B cell (primary cell): ENCODE results near the gene OPTN. TPM values are rescaled to one million over a fixed set of nuclear protein-coding genes. Genes with fewer than 3 reads are reported as not detected.

Experiments
- ATAC-seq: fragments of 200-7000 bp; cut with Tn5 transposase; one replicate; pipeline ENCODE4 v1.10.0; 2021; ENCODE audit warnings: low read depth, mild to moderate bottlenecking, moderate number of reproducible peaks, moderate library complexity
- CTCF ChIA-PET: fragments of 350-600 bp; sonication (Branson Sonifier 250); formaldehyde crosslinking; loops from one replicate; lab custom pipeline; 2021; ENCODE audit warnings: antibody characterized with exemption, inconsistent platforms; lab: Charles Lee
- POLR2A ChIA-PET: fragments of 350-600 bp; sonication (Branson Sonifier 250); formaldehyde crosslinking; loops from one replicate; lab custom pipeline; 2021; ENCODE audit warnings: antibody characterized with exemption; lab: Charles Lee
- DNase-seq: peaks from one replicate; pipeline ENCODE4 v3.0.0; 2013
- H2AFZ ChIP-seq: 2 replicates; pipeline ENCODE4 v1.6.1; 2012; ENCODE audit warnings: mild to moderate bottlenecking, low read depth, low read length; ENCODE audit not compliant: insufficient read depth, poor library complexity, severe bottlenecking
- H3K27ac ChIP-seq, 2 donors: 1 replicate in 1 of 2; 2 replicates in 1 of 2; pipeline ENCODE4 v1.5.1; 2012 to 2013; ENCODE audit warnings: low read length in 2 of 2, mild to moderate bottlenecking in 2 of 2, moderate library complexity in 1 of 2
- H3K27me3 ChIP-seq, 4 experiments: fragments of 200-600 bp in 1 of 4; sonication (generic) in 1 of 4; replicated peaks in 1 of 4; 1 replicate in 2 of 4; 2 replicates in 2 of 4; pipeline versions ENCODE4 v1.6.1 to v1.7.0; 2013 to 2016; ENCODE audit warnings: low read length in 3 of 4, mild to moderate bottlenecking in 2 of 4, mixed read lengths in 1 of 4, moderate library complexity in 1 of 4; ENCODE audit not compliant: insufficient read depth in 4 of 4, control insufficient read depth in 3 of 4; ENCODE audit errors: control extremely low read depth in 1 of 4
- H3K36me3 ChIP-seq, 2 experiments: replicated peaks in 1 of 2; 1 replicate in 1 of 2; 2 replicates in 1 of 2; pipeline versions ENCODE4 v1.6.1 to v1.7.1; 2013; ENCODE audit warnings: low read length in 1 of 2; ENCODE audit not compliant: insufficient read depth in 2 of 2, control insufficient read depth in 1 of 2; ENCODE audit errors: control extremely low read depth in 1 of 2, extremely low read depth in 1 of 2
- H3K4me1 ChIP-seq, 2 donors: fragments of 200-600 bp in 1 of 2; sonication (generic) in 1 of 2; 1 replicate in 1 of 2; 2 replicates in 1 of 2; pipeline versions ENCODE4 v1.5.1 to v1.6.1; 2013 to 2017; ENCODE audit warnings: low read length in 2 of 2; ENCODE audit not compliant: control insufficient read depth in 2 of 2, insufficient read depth in 2 of 2
- H3K4me2 ChIP-seq: replicated peaks from 2 replicates; pipeline ENCODE3; 2012; ENCODE audit warnings: mild to moderate bottlenecking, low read depth, low read length; ENCODE audit not compliant: poor library complexity, severe bottlenecking
- H3K4me3 ChIP-seq, 5 experiments: fragments of 200-600 bp in 1 of 5; sonication (generic) in 1 of 5; 1 replicate in 3 of 5; 2 replicates in 2 of 5; pipeline versions ENCODE4 v1.5.1 to v1.7.0; 2011 to 2016; ENCODE audit warnings: low read length in 4 of 5, mild to moderate bottlenecking in 4 of 5, low read depth in 2 of 5, control low read depth in 1 of 5, moderate library complexity in 1 of 5; ENCODE audit not compliant: insufficient read depth in 1 of 5; ENCODE audit errors: control extremely low read depth in 1 of 5, extremely low read depth in 1 of 5
- H3K79me2 ChIP-seq: fragments of 200-600 bp; sonication (generic); one replicate; pipeline ENCODE4 v1.6.0; 2016; ENCODE audit warnings: low read length; ENCODE audit not compliant: control insufficient read depth, insufficient read depth
- H3K9ac ChIP-seq: fragments of 200-600 bp; sonication (generic); 2 replicates; pipeline ENCODE4 v1.6.1; 2017; ENCODE audit warnings: mild to moderate bottlenecking, low read length, moderate library complexity
- H3K9me3 ChIP-seq, 3 donors: one replicate each; pipeline versions ENCODE4 v1.6.1 to v1.7.1; 2013; ENCODE audit warnings: low read length in 2 of 3; ENCODE audit not compliant: control insufficient read depth in 2 of 3, insufficient read depth in 1 of 3; ENCODE audit errors: control extremely low read depth in 1 of 3
- H4K20me1 ChIP-seq: 2 replicates; pipeline ENCODE4 v1.6.0; 2012; ENCODE audit warnings: mild to moderate bottlenecking, low read length; ENCODE audit not compliant: insufficient read depth, control insufficient read depth, poor library complexity, severe bottlenecking
- H3K27ac Mint-ChIP-seq: one replicate; pipeline ENCODE4 v1.8.0; 2021; ENCODE audit warnings: mixed read lengths
- H3K27me3 Mint-ChIP-seq: one replicate; pipeline ENCODE4 v1.8.0; 2021; ENCODE audit warnings: mixed read lengths
- H3K4me1 Mint-ChIP-seq: one replicate; pipeline ENCODE4 v1.8.0; 2021; ENCODE audit warnings: mixed read lengths
- H3K4me3 Mint-ChIP-seq: one replicate; pipeline ENCODE4 v1.8.0; 2021; ENCODE audit warnings: mixed read lengths
- H3K9me3 Mint-ChIP-seq: one replicate; pipeline ENCODE4 v1.8.0; 2022; ENCODE audit warnings: mixed read lengths; ENCODE audit not compliant: insufficient read depth
- CTCF ChIP-seq: fragments of 200-600 bp; IDR thresholded peaks from one replicate; pipeline ENCODE4 v1.8.0; 2022; ENCODE audit warnings: antibody characterized with exemption, mild to moderate bottlenecking
- EZH2 ChIP-seq: IDR thresholded peaks from 2 replicates; pipeline ENCODE4 v1.6.1; 2012; ENCODE audit warnings: borderline replicate concordance, low read depth, mild to moderate bottlenecking, moderate library complexity, low read length; ENCODE audit not compliant: insufficient read depth, poor library complexity, severe bottlenecking
- WGBS: methylation state at CpG from one replicate; pipeline ENCODE4 v1.1.5; 2013; ENCODE audit warnings: missing lambda C conversion rate; ENCODE audit not compliant: insufficient coverage; 5-methylcytosine and 5-hydroxymethylcytosine counted together
- intact Hi-C: fragments of 100-400 bp; cut with micrococcal nuclease; formaldehyde crosslinking; loops from one replicate; pipeline ENCODE4 v1.10.0; 2022
- polyA plus RNA-seq: library from polyadenylated mRNA; depleted of rRNA; stranded (reverse); fragments of >200 nt; gene quantifications from 2 replicates; pipeline ENCODE4 v1.2.3, GENCODE V29; 2012
- total RNA-seq, 2 donors: library from RNA; stranded (reverse); fragments of 120-200 nt in 1 of 2; gene quantifications; 1 replicate in 1 of 2; 2 replicates in 1 of 2; pipeline versions ENCODE4 v1.2.3 to v1.2.4, GENCODE V29; 2013 to 2022

Gene OPTN
- total and polyA plus RNA-seq, 2 donors (not counting 1 experiment from before 2014, with no cell fraction given), result 5.2 to 42.8 TPM

- ChIA-PET POLR2A (no interaction called here), CTCF (no interaction called here)
Observed at GRCh38 chr10:13104697-13105096, 4.7 kb downstream of the OPTN start.

GRCh38 chr10:13105184-13105583 lies 5.2 kb downstream of the OPTN start:
- no peak overlapping the region for H2AFZ ChIP-seq
- ChIA-PET POLR2A (no interaction called here), CTCF (no interaction called here)
- no peaks in the 10 kb centered on the region for H3K9me3 Mint-ChIP-seq
- H3K27ac ChIP-seq, result no peak overlapping the region
- peaks cover 8 to 18% of the 10 kb centered on the region in 2 donors for H3K4me1 ChIP-seq
- H3K36me3 ChIP-seq, result peaks cover 3 to 11% of the 10 kb centered on the region in 2 experiments
- peaks cover 31% of the 10 kb centered on the region for H3K4me1 Mint-ChIP-seq
- H3K27ac Mint-ChIP-seq, result no peak overlapping the region
- ATAC-seq, result no peak
- H4K20me1 ChIP-seq, result no peaks in the 10 kb centered on the region
- H3K9me3 ChIP-seq, result no peaks in the 10 kb centered on the region
- no peak overlapping the region for H3K4me3 Mint-ChIP-seq
- H3K4me2 ChIP-seq, result no peak overlapping the region
- no peaks in the 10 kb centered on the region for H3K27me3 ChIP-seq
- WGBS, result no CpG with 5 or more reads among the region's 4 CpGs
- peaks cover 20% of the 10 kb centered on the region for H3K79me2 ChIP-seq
- DNase-seq, result no peak
- no peak overlapping the region for H3K9ac ChIP-seq
- H3K27me3 Mint-ChIP-seq, result no peaks in the 10 kb centered on the region
- no peak for TF ChIP-seq CTCF
- no peak for TF ChIP-seq EZH2
- intact Hi-C loops, result no loop called here
- H3K4me3 ChIP-seq, result no peak overlapping the region

More at GRCh38 chr10:13104697-13105096, 4.7 kb downstream of the OPTN start:
- Histone ChIP-seq H2AFZ (no peak overlapping the region), H3K9ac (no peak overlapping the region), H3K27ac (no peak overlapping the region), H3K79me2 (peaks cover 20% of the 10 kb centered on the region), H3K4me1 (peaks cover 8 to 18% of the 10 kb centered on the region in 2 donors), H3K4me3 (no peak overlapping the region), H3K4me2 (no peak overlapping the region), H4K20me1 (no peaks in the 10 kb centered on the region), H3K36me3 (peaks cover 1 to 6% of the 10 kb centered on the region in 2 experiments), H3K27me3 (no peaks in the 10 kb centered on the region), H3K9me3 (no peaks in the 10 kb centered on the region)
- no peak for DNase-seq
- over 99% methylated on average over 13 of the region's 14 CpGs for WGBS
- ATAC-seq, result no peak
- Mint-ChIP-seq H3K4me1 (peaks cover 32% of the 10 kb centered on the region), H3K27me3 (no peaks in the 10 kb centered on the region), H3K27ac (no peak overlapping the region), H3K4me3 (no peak overlapping the region), H3K9me3 (no peaks in the 10 kb centered on the region)
- intact Hi-C loops, result no loop called here
- no peak for TF ChIP-seq CTCF
